ENCODE results near the gene NPBWR2. TPM values are rescaled to one million over a fixed set of nuclear protein-coding genes. Genes with fewer than 3 reads are reported as not detected.

Gene NPBWR2
- total and polyA plus RNA-seq, 2 donors (not counting 3 experiments of a cell fraction or from before 2014, with no cell fraction given), result not detected

- Histone ChIP-seq H3K36me3 (ENCODE audit: control insufficient read depth in 2 of 2, extremely low read depth in 1 of 2, insufficient read depth in 2 of 2, low read length in 2 of 2) (no peaks in the 10 kb centered on the region), H4K20me1 (replicated peaks; ENCODE audit: control insufficient read depth, extremely low read depth, insufficient read depth, low read length) (no peaks in the 10 kb centered on the region), H3K9me1 (replicated peaks; ENCODE audit: control insufficient read depth, extremely low read depth, insufficient read depth, low read length) (no peaks in the 10 kb centered on the region), H3K9me3 (replicated peaks; ENCODE audit: control insufficient read depth, insufficient read depth, low read length) (no peaks in the 10 kb centered on the region), H2AFZ (ENCODE audit: low read depth, low read length) (no peak overlapping the region), H3K9ac (replicated peaks; ENCODE audit: extremely low read depth, insufficient read depth, low read length) (no peak overlapping the region), H3K27ac (ENCODE audit: insufficient read depth, low read depth, low read length) (no peak overlapping the region), H3K27me3 (ENCODE audit: control insufficient read depth in 2 of 2, insufficient read depth in 2 of 2, low read length in 2 of 2) (peaks cover 3 to 6% of the 10 kb centered on the region in 2 experiments), H3K4me2 (ENCODE audit: insufficient read depth, low read length) (no peak overlapping the region), H3K4me3 (replicated peaks in 1 of 3; ENCODE audit: insufficient read depth in 1 of 3, low read depth in 1 of 3, low read length in 3 of 3) (no peak overlapping the region), H3K79me2 (ENCODE audit: control insufficient read depth, insufficient read depth, low read length) (no peaks in the 10 kb centered on the region), H3K4me1 (ENCODE audit: control insufficient read depth, extremely low read depth, insufficient read depth, low read length) (no peaks in the 10 kb centered on the region)
- BruUV-seq (replicated peaks), result no TSS peak
- intact Hi-C loops (cut with micrococcal nuclease) (no loop called here), dilution Hi-C loops (cut with MboI; ENCODE audit: extremely low pct_ligation_motif_present, low sequenced_read_pairs) (no loop called here)
- no peak for FAIRE-seq
- CTCF ChIA-PET, result interaction anchor here (2.3 to 3.2 kb wide), 2 partner anchors 8 to 11 kb away, joined by 7 to 11 read pairs; partner anchors contain the start of gene LKAAEAR1
- DNase-seq (ENCODE audit: low read depth, low spot score), result no peak
- POLR2A ChIA-PET, result no interaction called here
- TF ChIP-seq CTCF (IDR thresholded peaks at IDR 0.05; ENCODE audit: extremely low read depth in 1 of 2, insufficient read depth in 1 of 2, low read depth in 1 of 2, low read length in 2 of 2) (no peak), POLR2AphosphoS5 (IDR thresholded peaks at IDR 0.05; ENCODE audit: insufficient read depth, low read depth, low read length) (no peak), MAX (IDR thresholded peaks at IDR 0.05; ENCODE audit: insufficient read depth, insufficient read length) (no peak), FOS (IDR thresholded peaks at IDR 0.05; ENCODE audit: borderline replicate concordance, insufficient read depth, low read length) (no peak), EZH2 (IDR thresholded peaks at IDR 0.05; ENCODE audit: borderline replicate concordance, low read depth, low read length, severe bottlenecking) (no peak), JUN (IDR thresholded peaks at IDR 0.05; ENCODE audit: borderline replicate concordance, insufficient read depth, insufficient read length, low read depth) (no peak), GATA2 (IDR thresholded peaks at IDR 0.05; ENCODE audit: insufficient read depth, insufficient read length, low read depth, low read length) (no peak), POLR2A (IDR thresholded peaks at IDR 0.05; ENCODE audit: low read depth, low read length) (no peak), MYC (IDR thresholded peaks at IDR 0.05; ENCODE audit: low read depth, low read length) (no peak)
These were observed 16.0 kb downstream of the NPBWR2 start for GRCh38 chr20:64091340-64091739.
